WI38 (cell line): ENCODE results near the gene MARCKS.

ENCODE experiments used
- H3K4me3 ChIP-seq: 2 replicates; pipeline ENCODE4 v1.5.1; 2011; ENCODE audit warnings: low read depth, mild to moderate bottlenecking, control low read depth, low read length
- TF ChIP-seq, protein P1 (sequence below): IDR thresholded peaks from 2 replicates; pipeline ENCODE4 v1.5.1; 2012; ENCODE audit warnings: low read depth, mild to moderate bottlenecking, control low read depth, low read length

MARCKS gene

GRCh38 chr6:113848811-113849210 is 8.3 kb upstream of the MARCKS start:
- H3K4me3 ChIP-seq, result no peak overlapping the region
- TF ChIP-seq, protein P1, sequence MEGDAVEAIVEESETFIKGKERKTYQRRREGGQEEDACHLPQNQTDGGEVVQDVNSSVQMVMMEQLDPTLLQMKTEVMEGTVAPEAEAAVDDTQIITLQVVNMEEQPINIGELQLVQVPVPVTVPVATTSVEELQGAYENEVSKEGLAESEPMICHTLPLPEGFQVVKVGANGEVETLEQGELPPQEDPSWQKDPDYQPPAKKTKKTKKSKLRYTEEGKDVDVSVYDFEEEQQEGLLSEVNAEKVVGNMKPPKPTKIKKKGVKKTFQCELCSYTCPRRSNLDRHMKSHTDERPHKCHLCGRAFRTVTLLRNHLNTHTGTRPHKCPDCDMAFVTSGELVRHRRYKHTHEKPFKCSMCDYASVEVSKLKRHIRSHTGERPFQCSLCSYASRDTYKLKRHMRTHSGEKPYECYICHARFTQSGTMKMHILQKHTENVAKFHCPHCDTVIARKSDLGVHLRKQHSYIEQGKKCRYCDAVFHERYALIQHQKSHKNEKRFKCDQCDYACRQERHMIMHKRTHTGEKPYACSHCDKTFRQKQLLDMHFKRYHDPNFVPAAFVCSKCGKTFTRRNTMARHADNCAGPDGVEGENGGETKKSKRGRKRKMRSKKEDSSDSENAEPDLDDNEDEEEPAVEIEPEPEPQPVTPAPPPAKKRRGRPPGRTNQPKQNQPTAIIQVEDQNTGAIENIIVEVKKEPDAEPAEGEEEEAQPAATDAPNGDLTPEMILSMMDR, result no peak

DNA sequence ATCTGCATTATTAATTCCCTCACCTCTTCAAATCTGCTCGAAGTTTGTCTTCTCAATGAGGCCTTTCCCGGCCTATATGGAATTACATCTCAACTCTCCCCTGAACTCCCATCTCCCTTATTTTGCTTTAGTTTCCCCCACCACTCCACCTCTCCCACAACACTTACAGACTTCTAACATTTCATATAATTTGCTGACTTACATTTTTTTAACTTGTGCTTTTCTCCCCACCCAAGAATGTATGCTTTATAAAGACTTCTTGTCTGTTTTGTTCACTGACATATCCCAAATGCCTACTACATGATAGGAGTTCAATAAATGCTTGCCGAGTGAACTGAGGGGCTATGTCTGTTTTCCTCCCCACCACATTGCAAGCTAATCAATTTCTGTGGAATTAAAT is 3.9 kb upstream of the MARCKS start:
- H3K4me3 ChIP-seq, result no peak overlapping the region
- TF ChIP-seq, protein P1, result no peak

- TF ChIP-seq, protein P1, result no peak
- peak overlapping the region; percentile 89 for H3K4me3 ChIP-seq
Observed at GRCh38 chr6:113854531-113855499, 2.3 kb upstream of the MARCKS start.

DNA sequence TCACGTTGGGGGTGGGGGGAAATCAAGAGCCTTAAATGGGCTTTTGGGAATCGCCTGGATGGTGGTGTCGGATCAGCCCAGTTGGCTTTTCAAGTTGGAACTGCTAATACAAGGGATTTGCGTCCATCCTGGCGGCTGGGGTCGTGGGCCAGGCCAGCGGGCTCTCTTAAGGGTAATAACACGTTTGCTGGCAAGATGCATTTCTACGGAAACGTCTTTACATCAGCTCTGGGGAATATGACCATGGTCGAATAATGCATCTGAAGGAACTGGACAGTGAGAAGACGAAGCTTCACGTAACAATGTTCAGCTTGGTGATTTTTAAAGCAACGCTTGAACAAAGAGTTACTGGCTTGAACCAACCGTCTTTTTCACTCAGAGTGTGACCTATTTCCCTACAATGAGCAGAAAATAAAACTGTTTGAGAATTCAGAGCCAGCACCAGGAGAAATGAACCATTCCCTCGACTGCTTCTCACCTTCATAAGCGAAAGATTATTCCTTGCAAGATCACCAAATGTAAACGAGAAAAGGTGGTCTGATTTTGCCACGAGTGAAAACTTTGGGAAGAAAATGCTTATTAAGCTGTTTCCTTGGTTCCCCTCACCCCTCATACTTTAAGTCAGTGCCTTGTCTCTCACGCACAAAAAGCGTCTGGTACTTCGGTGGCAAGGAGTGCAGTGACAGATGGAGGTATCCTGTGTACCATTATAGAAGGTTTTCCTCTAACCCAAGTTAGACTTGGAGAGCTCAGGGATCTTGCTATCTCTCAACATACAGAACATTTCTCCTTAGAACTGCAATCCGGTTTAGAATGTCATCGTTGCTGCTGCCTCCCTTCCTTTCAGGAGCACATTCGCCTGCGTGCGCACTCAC is 1.4 kb upstream of the MARCKS start:
- TF ChIP-seq, protein P1, result no peak
- H3K4me3 ChIP-seq, result peak overlapping the region; percentile 89

- TF ChIP-seq, protein P1, result no peak
- H3K4me3 ChIP-seq, result peak overlapping the region; percentile 89
Observed at GRCh38 chr6:113856375-113856624, 845 bp upstream of the MARCKS start.

DNA sequence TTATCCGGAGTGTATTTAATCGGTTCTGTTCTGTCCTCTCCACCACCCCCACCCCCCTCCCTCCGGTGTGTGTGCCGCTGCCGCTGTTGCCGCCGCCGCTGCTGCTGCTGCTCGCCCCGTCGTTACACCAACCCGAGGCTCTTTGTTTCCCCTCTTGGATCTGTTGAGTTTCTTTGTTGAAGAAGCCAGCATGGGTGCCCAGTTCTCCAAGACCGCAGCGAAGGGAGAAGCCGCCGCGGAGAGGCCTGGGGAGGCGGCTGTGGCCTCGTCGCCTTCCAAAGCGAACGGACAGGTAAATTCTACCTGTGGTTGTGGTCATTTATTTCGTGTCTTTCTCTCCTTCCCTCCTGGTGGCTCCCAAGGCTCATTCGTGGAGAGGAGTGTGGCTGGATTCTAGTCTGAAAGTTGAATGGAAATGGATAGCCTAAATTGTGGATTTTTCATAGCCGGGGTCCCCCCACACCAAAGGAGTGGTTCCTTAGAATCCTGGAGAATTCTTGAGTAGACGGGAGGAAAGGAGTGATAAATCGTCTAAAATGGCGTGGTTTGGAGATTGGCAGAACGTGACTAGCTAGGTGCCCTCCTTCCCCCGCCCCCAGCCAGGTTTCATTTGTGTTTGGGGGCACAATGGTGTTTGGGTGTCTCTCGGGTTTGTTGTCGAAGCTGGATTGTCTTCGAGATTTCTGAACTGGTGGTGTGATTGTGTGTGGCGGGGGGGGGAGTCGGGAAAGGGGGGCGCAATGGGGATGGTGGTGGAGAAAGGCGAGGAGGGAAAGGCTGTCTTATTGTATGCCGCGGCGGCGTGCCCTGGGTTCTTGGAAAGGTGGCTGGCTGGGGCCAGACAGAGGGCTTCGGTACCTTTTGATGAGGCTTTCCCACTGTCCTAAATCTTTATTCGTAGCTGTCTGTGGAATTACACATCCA is 673 bp downstream of the MARCKS start:
- TF ChIP-seq, protein P1, result no peak
- peak overlapping the region; percentile 89 for H3K4me3 ChIP-seq
